Measurements from ENCODE around the gene CDYL2. TPM values are rescaled to one million over a fixed set of nuclear protein-coding genes. Genes with fewer than 3 reads are reported as not detected.

CDYL2 gene, protein sequence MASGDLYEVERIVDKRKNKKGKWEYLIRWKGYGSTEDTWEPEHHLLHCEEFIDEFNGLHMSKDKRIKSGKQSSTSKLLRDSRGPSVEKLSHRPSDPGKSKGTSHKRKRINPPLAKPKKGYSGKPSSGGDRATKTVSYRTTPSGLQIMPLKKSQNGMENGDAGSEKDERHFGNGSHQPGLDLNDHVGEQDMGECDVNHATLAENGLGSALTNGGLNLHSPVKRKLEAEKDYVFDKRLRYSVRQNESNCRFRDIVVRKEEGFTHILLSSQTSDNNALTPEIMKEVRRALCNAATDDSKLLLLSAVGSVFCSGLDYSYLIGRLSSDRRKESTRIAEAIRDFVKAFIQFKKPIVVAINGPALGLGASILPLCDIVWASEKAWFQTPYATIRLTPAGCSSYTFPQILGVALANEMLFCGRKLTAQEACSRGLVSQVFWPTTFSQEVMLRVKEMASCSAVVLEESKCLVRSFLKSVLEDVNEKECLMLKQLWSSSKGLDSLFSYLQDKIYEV
- 1 to 10 TPM; 5.0 to 6.3 TPM for total RNA-seq
- long read RNA-seq, full-length matches to known transcripts, result 1 of 1 reads
- long read RNA-seq, partial matches to known transcripts, result 0 of 1 reads
- long read RNA-seq, other reads (novel, unspliced or antisense), result 0 of 1 reads

GRCh38 chr16:80804526-80805383 is at the start of gene CDYL2:
TSS of gene CDYL2 (minus strand) at chr16:80804598. CDS start at chr16:80804173, 425 bp downstream.
- DNase-seq, result peak in 1 of 2 donors; percentile 65
- ATAC-seq, result peak; percentile 94
- intact Hi-C loops (cut with DNase I, micrococcal nuclease), result no loop called here

- no peak for ATAC-seq
- intact Hi-C loops (cut with DNase I, micrococcal nuclease), result no loop called here
- peak in 1 of 2 donors; percentile 21 for DNase-seq
Measured at GRCh38 chr16:80852261-80852872, 48.0 kb upstream of the CDYL2 start.

DNA sequence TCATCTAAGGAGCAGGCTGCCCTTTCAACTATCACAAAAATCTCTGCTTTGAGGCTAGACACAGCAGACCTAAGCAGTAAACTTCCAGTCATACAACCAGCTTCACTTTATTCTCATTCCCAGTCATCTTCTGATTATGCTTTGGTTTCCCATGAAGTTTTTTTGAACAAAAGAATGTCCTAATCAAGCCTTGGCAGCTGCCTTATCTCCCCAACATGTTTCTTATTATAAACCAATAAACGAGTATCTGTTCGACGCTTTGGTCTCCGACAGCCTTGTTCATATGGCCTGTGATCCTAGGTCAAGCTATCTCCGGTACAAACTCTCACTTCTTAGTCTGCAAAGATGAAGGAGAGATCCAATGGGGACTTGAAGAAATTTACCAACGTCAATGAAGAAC is 47.4 kb upstream of the CDYL2 start:
- intact Hi-C loops (cut with DNase I, micrococcal nuclease), result no loop called here
- no peak for ATAC-seq
- DNase-seq, result no peak

GRCh38 chr16:80850757-80851156 is 46.4 kb upstream of the CDYL2 start:
- ATAC-seq, result no peak
- no peak for DNase-seq
- intact Hi-C loops (cut with DNase I, micrococcal nuclease), result no loop called here

GRCh38 chr16:80848862-80849261 is 44.5 kb upstream of the CDYL2 start:
- intact Hi-C loops (cut with DNase I, micrococcal nuclease), result no loop called here
- ATAC-seq, result no peak
- no peak for DNase-seq

DNA sequence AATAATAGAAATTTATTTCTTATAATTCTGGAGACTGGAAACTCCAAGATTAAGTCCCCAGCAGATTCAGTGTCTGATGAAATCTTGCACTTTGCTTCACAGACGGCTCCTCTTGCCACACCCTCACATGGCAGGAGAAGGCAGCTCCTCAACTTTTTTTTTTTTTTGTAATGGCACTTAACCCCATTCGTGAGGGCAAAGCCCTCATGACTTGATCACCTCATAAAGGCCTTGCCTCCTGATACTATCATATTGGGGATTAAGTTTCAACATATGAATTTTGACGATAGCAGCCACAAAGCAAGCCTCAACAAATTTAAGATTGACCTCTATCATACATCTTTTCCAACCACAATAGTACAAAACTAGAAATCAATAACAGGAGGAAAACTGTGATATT is 42.3 kb upstream of the CDYL2 start:
- no peak for DNase-seq
- ATAC-seq, result peak; percentile 36
- intact Hi-C loops (cut with DNase I, micrococcal nuclease), result no loop called here

DNA sequence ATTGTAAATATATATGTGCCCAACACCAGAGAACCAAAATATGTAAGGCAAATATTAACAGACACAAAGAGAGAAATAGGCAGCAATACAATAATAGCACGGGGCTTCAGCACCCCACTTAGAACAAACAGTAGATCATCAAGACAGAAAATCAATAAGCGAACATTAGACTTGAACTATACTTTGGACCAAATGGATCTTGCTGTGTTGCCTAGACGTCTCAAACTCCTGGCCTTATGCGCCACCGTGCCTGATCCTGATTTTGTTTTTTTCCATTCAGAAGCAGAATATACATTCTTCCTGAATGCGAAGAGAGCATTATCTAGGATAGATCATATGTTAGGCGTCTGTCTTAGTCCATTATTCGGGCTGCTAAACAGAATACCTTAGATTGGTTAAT is 41.9 kb upstream of the CDYL2 start:
- DNase-seq (no peak), ATAC-seq (no peak)
- intact Hi-C loops (cut with DNase I, micrococcal nuclease), result no loop called here

DNA sequence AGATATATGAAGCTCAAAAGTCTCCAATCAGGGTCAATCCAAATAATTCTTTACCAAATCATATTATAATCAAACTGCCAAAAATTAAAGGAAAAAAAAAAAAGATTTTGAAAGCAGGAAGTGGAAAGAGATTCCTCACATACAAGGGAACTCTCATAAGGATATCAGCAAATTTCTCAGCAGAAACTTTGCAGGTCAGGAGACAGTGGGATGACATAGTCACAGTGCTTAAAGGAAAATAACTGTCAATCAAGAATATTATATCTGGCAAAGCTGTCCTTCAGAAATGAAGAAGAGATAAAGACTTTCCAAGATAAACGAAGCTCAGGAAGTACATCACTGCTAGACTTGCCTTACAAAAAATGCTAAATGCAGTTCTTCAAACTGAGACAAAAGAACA is 40.0 kb upstream of the CDYL2 start:
- intact Hi-C loops (cut with DNase I, micrococcal nuclease), result no loop called here
- ATAC-seq (no peak), DNase-seq (no peak)

DNA sequence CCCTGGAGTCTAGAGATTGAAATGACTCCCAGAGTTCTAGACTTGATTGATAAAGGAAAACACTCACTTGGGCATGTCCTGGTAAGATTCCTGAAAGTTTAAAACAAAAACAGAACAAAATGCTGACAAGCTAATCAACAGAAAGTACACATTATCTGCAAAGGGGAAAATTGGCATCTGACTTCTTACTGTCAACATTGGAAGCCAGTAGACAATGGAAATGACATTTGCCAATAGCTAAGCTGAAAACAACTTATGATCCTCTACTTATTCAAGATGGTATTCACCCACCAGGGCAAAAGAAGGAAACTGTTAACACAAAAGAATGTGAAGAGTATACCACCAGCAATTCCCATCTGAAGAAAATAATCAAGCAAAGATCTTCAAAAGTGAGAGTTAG is 36.8 kb upstream of the CDYL2 start:
- DNase-seq (no peak), ATAC-seq (no peak)
- intact Hi-C loops (cut with DNase I, micrococcal nuclease), result no loop called here

DNA sequence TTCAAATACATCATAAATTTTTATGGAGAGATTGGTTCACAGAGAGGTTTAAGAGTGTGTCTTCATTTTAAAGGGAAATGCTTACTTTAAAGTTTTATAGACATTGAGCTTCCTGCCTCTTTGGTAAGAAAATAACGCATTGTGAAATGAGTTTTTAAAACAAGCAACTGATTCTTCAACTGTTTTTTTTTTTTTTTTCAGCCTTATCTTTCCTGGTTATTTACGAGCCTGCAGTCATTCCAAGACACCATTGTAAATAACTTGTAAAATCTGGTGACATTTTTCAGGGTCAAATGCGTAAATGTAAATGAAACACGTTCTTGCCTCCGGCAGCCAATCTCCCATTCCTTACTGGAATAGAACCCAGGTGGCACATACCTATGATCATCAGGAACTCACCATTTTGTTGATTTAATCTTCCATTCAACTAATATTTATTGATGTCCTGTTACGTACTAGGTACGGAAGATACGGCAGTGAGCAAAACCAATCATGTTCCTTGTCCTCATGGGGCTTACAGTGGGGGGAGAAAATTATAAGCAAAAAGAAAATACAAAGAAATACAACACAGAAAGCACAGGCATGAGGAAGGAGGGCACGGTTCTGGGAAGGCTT is 33.2 kb upstream of the CDYL2 start:
- intact Hi-C loops (cut with DNase I, micrococcal nuclease), result no loop called here
- DNase-seq, result no peak

GRCh38 chr16:80836846-80837245 is 32.4 kb upstream of the CDYL2 start:
- intact Hi-C loops (cut with DNase I, micrococcal nuclease), result no loop called here
- DNase-seq, result no peak
- ATAC-seq, result no peak

More for the DNA sequence above, 33.2 kb upstream of the CDYL2 start:
- ATAC-seq, result peak; percentile 63

DNA sequence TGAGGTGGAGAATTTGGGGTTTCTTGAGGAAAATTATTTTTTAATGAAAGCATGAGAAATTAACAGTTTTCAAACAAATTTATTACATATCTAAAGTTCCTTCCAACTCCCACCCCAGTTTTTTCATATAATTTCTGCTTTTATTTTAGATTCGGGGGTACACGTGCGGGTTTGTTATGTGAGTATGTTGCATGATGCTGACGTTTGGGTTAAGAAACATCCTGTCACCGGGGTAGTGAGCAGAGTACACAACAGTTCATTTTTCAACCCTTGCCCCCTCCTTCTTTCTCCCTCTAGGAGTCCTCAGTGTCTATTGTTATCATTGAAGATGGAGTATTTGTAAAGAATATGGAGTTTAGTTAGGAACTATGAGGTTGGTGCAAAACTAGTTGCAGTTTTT is 31.8 kb upstream of the CDYL2 start:
- intact Hi-C loops (cut with DNase I, micrococcal nuclease), result no loop called here
- DNase-seq (no peak), ATAC-seq (no peak)

DNA sequence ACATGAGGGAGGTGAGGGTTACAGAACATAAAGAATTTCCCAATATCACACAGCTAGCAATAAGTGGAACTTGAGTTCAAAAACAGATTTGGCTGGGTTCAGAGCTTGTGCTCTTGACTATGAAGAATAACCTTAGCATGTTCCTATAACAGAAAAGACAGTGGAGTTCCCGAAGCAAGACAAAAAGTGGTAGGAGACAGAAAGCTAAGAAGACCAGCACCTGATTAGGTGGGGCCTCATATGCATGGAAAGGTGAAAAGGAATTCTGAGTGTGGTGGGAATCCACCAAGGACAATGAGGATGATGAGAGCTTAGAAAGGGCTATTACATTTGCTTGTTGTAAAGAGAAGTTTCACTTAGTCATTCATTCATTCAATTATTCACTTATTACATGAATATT is 26.6 kb upstream of the CDYL2 start:
- no peak for DNase-seq
- ATAC-seq, result no peak
- intact Hi-C loops (cut with DNase I, micrococcal nuclease), result no loop called here

- DNase-seq (no peak), ATAC-seq (no peak)
- intact Hi-C loops (cut with DNase I, micrococcal nuclease), result no loop called here
Measured at GRCh38 chr16:80828495-80828894, 24.1 kb upstream of the CDYL2 start.

DNA sequence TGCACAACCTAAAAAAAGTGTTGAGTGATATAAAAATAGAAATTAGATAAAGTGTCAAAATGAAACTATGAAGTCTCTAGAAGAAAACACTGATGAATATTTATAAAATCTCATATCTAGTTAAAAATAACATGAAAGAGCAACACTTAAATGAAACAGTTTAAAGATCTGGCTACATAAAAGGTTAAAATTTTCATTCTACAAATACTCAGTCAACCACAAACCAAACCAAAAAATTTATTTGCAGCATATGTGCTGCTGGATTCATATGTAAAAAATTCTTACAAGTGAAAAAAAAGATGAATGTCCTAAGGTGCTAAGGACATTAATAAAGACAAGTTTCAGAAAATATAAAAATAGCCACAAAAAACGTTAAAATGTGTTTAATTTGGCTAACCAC is 22.6 kb upstream of the CDYL2 start:
- intact Hi-C loops (cut with DNase I, micrococcal nuclease), result no loop called here
- DNase-seq (no peak), ATAC-seq (no peak)

DNA sequence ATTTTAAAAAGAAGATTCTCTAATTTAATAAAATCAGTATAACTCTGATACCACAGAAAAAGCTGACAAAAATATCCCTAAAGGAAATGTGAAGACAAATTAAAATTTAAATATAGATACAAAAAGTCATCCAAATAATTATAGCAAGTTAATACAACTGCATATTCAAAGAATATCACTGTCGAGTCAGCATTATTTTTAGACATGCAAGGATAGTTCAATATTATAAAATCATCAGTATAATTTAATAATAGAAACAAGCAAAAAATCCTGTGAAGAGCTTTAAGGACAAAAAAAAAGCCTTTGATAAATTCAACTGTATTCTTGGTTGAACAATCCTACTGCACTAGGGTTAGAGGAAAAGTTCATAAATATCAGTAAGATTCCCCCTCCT is 21.0 kb upstream of the CDYL2 start:
- intact Hi-C loops (cut with DNase I, micrococcal nuclease), result no loop called here
- DNase-seq (no peak), ATAC-seq (no peak)

- ATAC-seq (peak; percentile 39), DNase-seq (peak in 1 of 2 donors; percentile 45)
- intact Hi-C loops (cut with DNase I, micrococcal nuclease), result no loop called here
Measured at GRCh38 chr16:80824623-80825364, 20.4 kb upstream of the CDYL2 start.

- intact Hi-C loops (cut with DNase I, micrococcal nuclease), result no loop called here
- DNase-seq (no peak), ATAC-seq (no peak)
Measured at GRCh38 chr16:80819988-80820387, 15.6 kb upstream of the CDYL2 start.

Data from left colon (tissue), 2 donors.